Brain microvascular endothelial cell (primary cell): ENCODE measurements around the gene ZFYVE27.

Experiments
- DNase-seq: peaks from one replicate; pipeline ENCODE4 v3.0.0-alpha.2; 2020
- H3K27ac ChIP-seq: fragments of 250-450 bp; sonication (Bioruptor Pico); 2 replicates; pipeline ENCODE4 v1.5.1; 2020; ENCODE audit warnings: mild to moderate bottlenecking, moderate library complexity
- H3K27me3 ChIP-seq: fragments of 250-450 bp; sonication (Bioruptor Pico); replicated peaks from 2 replicates; pipeline ENCODE4 v1.5.1; 2020; ENCODE audit warnings: mild to moderate bottlenecking
- H3K36me3 ChIP-seq: fragments of 250-450 bp; sonication (Bioruptor Pico); replicated peaks from 2 replicates; pipeline ENCODE4 v1.5.1; 2020; ENCODE audit warnings: mild to moderate bottlenecking
- H3K4me3 ChIP-seq: 2 replicates; pipeline ENCODE4 v1.5.1; 2011; ENCODE audit warnings: low read depth, mild to moderate bottlenecking, control low read depth, low read length, moderate library complexity
- in situ Hi-C: cut with HindIII; loops from 2 replicates; pipeline ENCODE4 v1.10.0; 2017; ENCODE audit warnings: low sequenced_read_pairs, low pct_ligation_motif_present
- TF ChIP-seq, protein P1 (sequence below): IDR thresholded peaks from 2 replicates; pipeline ENCODE4 v1.5.1; 2011; ENCODE audit warnings: low read depth, mild to moderate bottlenecking, moderate library complexity, low read length, control low read depth, inconsistent platforms; ENCODE audit errors: missing control alignments

The ZFYVE27 gene

GRCh38 chr10:97789770-97790397, 53.0 kb downstream of the ZFYVE27 start:
- no peak for DNase-seq
- Histone ChIP-seq H3K27me3 (no peaks in the 10 kb centered on the region), H3K4me3 (no peak overlapping the region), H3K36me3 (no peaks in the 10 kb centered on the region), H3K27ac (no peak overlapping the region)
- TF ChIP-seq, protein P1, sequence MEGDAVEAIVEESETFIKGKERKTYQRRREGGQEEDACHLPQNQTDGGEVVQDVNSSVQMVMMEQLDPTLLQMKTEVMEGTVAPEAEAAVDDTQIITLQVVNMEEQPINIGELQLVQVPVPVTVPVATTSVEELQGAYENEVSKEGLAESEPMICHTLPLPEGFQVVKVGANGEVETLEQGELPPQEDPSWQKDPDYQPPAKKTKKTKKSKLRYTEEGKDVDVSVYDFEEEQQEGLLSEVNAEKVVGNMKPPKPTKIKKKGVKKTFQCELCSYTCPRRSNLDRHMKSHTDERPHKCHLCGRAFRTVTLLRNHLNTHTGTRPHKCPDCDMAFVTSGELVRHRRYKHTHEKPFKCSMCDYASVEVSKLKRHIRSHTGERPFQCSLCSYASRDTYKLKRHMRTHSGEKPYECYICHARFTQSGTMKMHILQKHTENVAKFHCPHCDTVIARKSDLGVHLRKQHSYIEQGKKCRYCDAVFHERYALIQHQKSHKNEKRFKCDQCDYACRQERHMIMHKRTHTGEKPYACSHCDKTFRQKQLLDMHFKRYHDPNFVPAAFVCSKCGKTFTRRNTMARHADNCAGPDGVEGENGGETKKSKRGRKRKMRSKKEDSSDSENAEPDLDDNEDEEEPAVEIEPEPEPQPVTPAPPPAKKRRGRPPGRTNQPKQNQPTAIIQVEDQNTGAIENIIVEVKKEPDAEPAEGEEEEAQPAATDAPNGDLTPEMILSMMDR, result no peak
- in situ Hi-C loops, result no loop called here

DNA sequence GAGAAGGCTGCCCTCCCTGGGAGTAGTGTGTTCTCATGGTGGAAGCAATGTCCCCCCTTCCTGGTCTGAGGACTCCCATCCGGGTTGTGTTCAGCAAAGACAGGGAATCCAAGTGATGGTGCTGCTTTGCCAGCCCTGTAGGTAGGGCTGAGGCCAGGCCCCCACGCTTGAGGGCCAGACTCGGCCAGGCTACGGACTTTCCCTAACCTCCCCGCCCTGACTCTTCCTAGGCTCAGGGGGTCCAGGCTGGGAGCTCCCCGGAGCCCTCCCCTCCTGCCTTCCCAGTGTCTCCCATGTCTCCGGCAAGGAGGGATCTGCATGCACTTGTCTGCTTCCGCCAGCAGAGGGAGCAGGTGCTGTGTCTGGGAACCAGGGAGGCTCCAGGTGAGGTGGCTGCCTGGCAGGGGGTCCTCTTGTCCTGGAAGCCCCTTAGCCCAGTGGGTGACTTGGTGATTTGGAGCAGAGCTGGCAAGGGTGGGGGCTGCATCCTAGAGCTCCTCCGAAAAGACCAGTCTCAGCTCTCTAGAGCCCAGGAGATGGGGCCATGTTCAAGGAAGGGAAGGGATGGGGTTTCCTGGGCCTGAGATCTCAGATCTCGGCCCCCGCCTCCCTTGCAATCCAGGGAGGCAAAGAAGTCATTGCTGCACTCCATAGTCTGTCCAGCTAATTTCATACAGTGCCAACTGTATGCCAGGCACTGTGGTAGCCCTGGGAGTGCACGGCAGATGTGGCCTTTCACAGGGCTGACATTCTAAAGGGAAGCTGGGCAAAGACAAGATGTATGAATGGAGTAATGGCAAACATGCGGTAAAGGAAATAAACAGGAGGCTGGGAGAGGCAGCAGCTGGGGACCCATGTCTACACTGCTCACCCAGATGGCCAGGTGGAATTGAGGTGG, 55.1 kb downstream of the ZFYVE27 start:
- in situ Hi-C loops, result no loop called here
- Histone ChIP-seq H3K27me3 (no peaks in the 10 kb centered on the region), H3K4me3 (no peak overlapping the region), H3K27ac (no peak overlapping the region), H3K36me3 (no peaks in the 10 kb centered on the region)
- peak; percentile 25 for DNase-seq
- TF ChIP-seq, protein P1, result peak; percentile 98

DNA sequence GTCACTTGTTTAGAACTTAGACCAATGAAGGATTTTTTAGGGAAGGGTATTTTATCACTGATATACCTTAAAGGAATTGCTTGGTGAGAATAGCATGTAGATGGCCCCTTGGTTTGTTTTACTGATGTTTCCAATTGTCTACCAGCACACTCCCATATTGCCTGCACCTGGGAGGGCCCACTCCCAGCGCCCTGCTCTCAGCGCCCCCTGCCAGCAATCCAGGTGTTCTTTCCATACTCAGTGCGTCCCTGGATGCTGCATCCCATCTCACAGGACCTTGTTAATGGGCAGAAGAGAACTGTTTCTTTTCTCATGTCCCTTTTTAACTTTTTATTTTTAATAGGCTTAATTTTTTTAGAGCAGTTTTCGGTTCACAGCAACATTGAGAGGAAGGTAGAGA, 59.0 kb downstream of the ZFYVE27 start:
- Histone ChIP-seq H3K27ac (no peak overlapping the region), H3K4me3 (no peak overlapping the region), H3K27me3 (peaks cover under 1% of the 10 kb centered on the region), H3K36me3 (no peaks in the 10 kb centered on the region)
- TF ChIP-seq, protein P1, result no peak
- DNase-seq, result no peak
- in situ Hi-C loops, result no loop called here

- TF ChIP-seq, protein P1, result no peak
- DNase-seq, result no peak
- in situ Hi-C loops, result no loop called here
- Histone ChIP-seq H3K27ac (no peak overlapping the region), H3K4me3 (no peak overlapping the region), H3K36me3 (no peaks in the 10 kb centered on the region), H3K27me3 (peaks cover 2% of the 10 kb centered on the region)
Observed at GRCh38 chr10:97796651-97797050, 59.7 kb downstream of the ZFYVE27 start.

DNA sequence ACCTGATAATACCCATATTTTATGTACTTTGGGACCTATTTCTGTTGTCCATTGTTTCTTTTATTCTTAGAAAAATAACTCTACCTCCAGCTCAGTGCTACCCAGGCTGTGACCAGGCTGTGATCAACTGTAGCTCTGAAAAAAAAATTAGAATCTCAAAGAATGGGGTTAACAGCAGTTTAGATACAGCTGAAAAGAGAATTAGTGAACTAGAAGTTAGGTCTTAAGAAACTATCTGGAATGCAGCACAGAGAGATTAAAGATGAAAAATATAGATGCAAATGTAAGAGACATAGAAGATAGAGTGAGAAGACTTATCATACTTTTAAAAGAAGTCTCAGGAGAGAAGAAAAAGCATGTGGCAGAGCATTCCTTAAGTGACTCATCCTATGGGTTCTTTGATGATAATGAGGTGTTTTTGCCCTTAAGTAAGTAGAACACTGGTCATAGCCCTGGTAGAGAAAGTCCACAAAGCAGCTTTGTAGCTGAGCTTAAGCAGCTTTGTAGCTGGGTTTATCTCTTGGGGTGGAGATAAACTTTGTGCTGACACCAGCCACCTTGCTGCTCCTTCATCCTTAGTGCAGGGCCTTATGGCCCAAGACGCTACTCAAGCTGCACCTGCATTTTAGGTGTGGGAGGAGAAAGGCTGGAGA, 62.2 kb downstream of the ZFYVE27 start:
- TF ChIP-seq, protein P1, result no peak
- in situ Hi-C loops, result no loop called here

More for the DNA sequence above, 62.2 kb downstream of the ZFYVE27 start:
- Histone ChIP-seq H3K27ac (no peak overlapping the region), H3K4me3 (no peak overlapping the region), H3K36me3 (no peaks in the 10 kb centered on the region), H3K27me3 (peaks cover 2% of the 10 kb centered on the region)
- DNase-seq, result no peak
